GM08714 (cell line): ENCODE data around the gene POU3F3.

Experiments used
- H3K4me3 ChIP-seq: fragments of 200-500 bp; sonication (Bioruptor generic); 2 replicates; pipeline ENCODE4 v1.5.1; 2014; ENCODE audit warnings: mild to moderate bottlenecking, low read length, inconsistent platforms
- ZNF274 ChIP-seq: IDR thresholded peaks from 2 replicates; pipeline ENCODE4 v1.6.1; 2012; ENCODE audit warnings: mild to moderate bottlenecking, low read depth, low read length

POU3F3 gene

GRCh38 chr2:104888489-104889258 lies 34.8 kb downstream of the POU3F3 start:
- H3K4me3 ChIP-seq = no peak overlapping the region

GRCh38 chr2:104889291-104889959 lies 35.5 kb downstream of the POU3F3 start:
- no peak for TF ChIP-seq ZNF274
- H3K4me3 ChIP-seq = no peak overlapping the region

More at GRCh38 chr2:104888489-104889258, 34.8 kb downstream of the POU3F3 start:
- TF ChIP-seq ZNF274 = no peak

- no peak overlapping the region for H3K4me3 ChIP-seq
- no peak for TF ChIP-seq ZNF274
Observed at GRCh38 chr2:104889960-104890684, 36.2 kb downstream of the POU3F3 start.

- no peak overlapping the region for H3K4me3 ChIP-seq
- TF ChIP-seq ZNF274 = no peak
Observed at GRCh38 chr2:104890685-104891069, 36.8 kb downstream of the POU3F3 start.

GRCh38 chr2:104891145-104891544 lies 37.2 kb downstream of the POU3F3 start:
- TF ChIP-seq ZNF274 = no peak
- no peak overlapping the region for H3K4me3 ChIP-seq

- TF ChIP-seq ZNF274 = no peak
- H3K4me3 ChIP-seq = no peak overlapping the region
Observed at GRCh38 chr2:104896446-104896845, 42.5 kb downstream of the POU3F3 start.

- no peak overlapping the region for H3K4me3 ChIP-seq
- no peak for TF ChIP-seq ZNF274
Observed at GRCh38 chr2:104897515-104898184, 43.7 kb downstream of the POU3F3 start.

- TF ChIP-seq ZNF274 = no peak
Observed at GRCh38 chr2:104900608-104901007, 46.7 kb downstream of the POU3F3 start.

GRCh38 chr2:104901037-104901881 lies 47.3 kb downstream of the POU3F3 start:
- H3K4me3 ChIP-seq = no peak overlapping the region
- no peak for TF ChIP-seq ZNF274

More at GRCh38 chr2:104900608-104901007, 46.7 kb downstream of the POU3F3 start:
- no peak overlapping the region for H3K4me3 ChIP-seq

GRCh38 chr2:104902317-104902716 lies 48.4 kb downstream of the POU3F3 start:
- TF ChIP-seq ZNF274 = no peak
- no peak overlapping the region for H3K4me3 ChIP-seq
